Endothelial cell of umbilical vein (primary cell): ENCODE data around the gene CTBP1. TPM values are rescaled to one million over a fixed set of nuclear protein-coding genes. Genes with fewer than 3 reads are reported as not detected.

ENCODE experiments used
- BruUV-seq: library from RNA; stranded (reverse); fragments of 400-500 nt; replicated peaks from 2 replicates; lab custom pipeline; 2021; lab: Mats Ljungman, UMichigan
- CTCF ChIA-PET: fragments of 300-600, 350-600 bp; sonication (Branson Sonifier 250); formaldehyde crosslinking; loops from one replicate; lab custom pipeline; 2021; ENCODE audit warnings: antibody characterized with exemption, inconsistent platforms; lab: Charles Lee
- POLR2A ChIA-PET: fragments of 300-600, 350-600 bp; sonication (Branson Sonifier 250); formaldehyde crosslinking; loops from one replicate; lab custom pipeline; 2021; ENCODE audit warnings: antibody characterized with exemption, inconsistent platforms; lab: Charles Lee
- DNase-seq: peaks from one replicate; pipeline ENCODE4 v3.0.0-alpha.2; 2011; ENCODE audit warnings: low read depth, low spot score
- FAIRE-seq: peaks from 2 replicates; lab custom pipeline; 2011; peaks lifted over from hg19 to GRCh38; lab: Jason Lieb, UNC
- H2AFZ ChIP-seq: 2 replicates; pipeline ENCODE4 v1.6.0; 2012; ENCODE audit warnings: low read depth, low read length, control low read depth, inconsistent platforms
- H3K27ac ChIP-seq: 2 replicates; pipeline ENCODE4 v1.5.1; 2011; ENCODE audit warnings: low read depth, mild to moderate bottlenecking, control low read depth, low read length, moderate library complexity; ENCODE audit not compliant: insufficient read depth
- H3K27me3 ChIP-seq, 2 experiments: 2 replicates each; pipeline versions ENCODE4 v1.6.0 to v1.6.1; 2011; ENCODE audit warnings: low read length in 2 of 2, mixed read lengths in 1 of 2; ENCODE audit not compliant: control insufficient read depth in 2 of 2, insufficient read depth in 2 of 2
- H3K36me3 ChIP-seq, 2 experiments: 2 replicates in 1 of 2; 3 replicates in 1 of 2; pipeline ENCODE4 v1.5.1; 2011; ENCODE audit warnings: low read length in 2 of 2, mild to moderate bottlenecking in 1 of 2, moderate library complexity in 1 of 2; ENCODE audit not compliant: control insufficient read depth in 2 of 2, insufficient read depth in 2 of 2; ENCODE audit errors: extremely low read depth in 1 of 2
- H3K4me1 ChIP-seq: 3 replicates; pipeline ENCODE4 v1.5.1; 2011; ENCODE audit warnings: mild to moderate bottlenecking, low read length; ENCODE audit not compliant: control insufficient read depth, insufficient read depth; ENCODE audit errors: extremely low read depth
- H3K4me2 ChIP-seq: 2 replicates; pipeline ENCODE4 v1.6.1; 2011; ENCODE audit warnings: low read length, control low read depth, mixed read lengths; ENCODE audit not compliant: insufficient read depth
- H3K4me3 ChIP-seq, 3 experiments: fragments of 200-600 bp in 1 of 3; sonication (generic), shearing (Covaris generic) in 1 of 3; replicated peaks in 1 of 3; 2 replicates each; pipeline ENCODE4 v1.5.1; 2011 to 2016; ENCODE audit warnings: control low read depth in 3 of 3, low read length in 3 of 3, mild to moderate bottlenecking in 2 of 3, inconsistent platforms in 1 of 3, low read depth in 1 of 3, moderate library complexity in 1 of 3; ENCODE audit not compliant: insufficient read depth in 1 of 3
- H3K79me2 ChIP-seq: 2 replicates; pipeline ENCODE4 v1.6.0; 2012; ENCODE audit warnings: low read length, inconsistent platforms; ENCODE audit not compliant: control insufficient read depth, insufficient read depth
- H3K9ac ChIP-seq: replicated peaks from 2 replicates; pipeline ENCODE3; 2011; ENCODE audit warnings: low read length, control low read depth; ENCODE audit not compliant: insufficient read depth; ENCODE audit errors: extremely low read depth
- H3K9me1 ChIP-seq: replicated peaks from 3 replicates; pipeline ENCODE4 v1.6.0; 2011; ENCODE audit warnings: mild to moderate bottlenecking, low read length; ENCODE audit not compliant: control insufficient read depth, insufficient read depth; ENCODE audit errors: extremely low read depth
- H3K9me3 ChIP-seq: replicated peaks from 2 replicates; pipeline ENCODE4 v1.5.1; 2012; ENCODE audit warnings: low read length, inconsistent platforms; ENCODE audit not compliant: control insufficient read depth, insufficient read depth
- H4K20me1 ChIP-seq: replicated peaks from 2 replicates; pipeline ENCODE3; 2011; ENCODE audit warnings: mild to moderate bottlenecking, low read length; ENCODE audit not compliant: control insufficient read depth, insufficient read depth; ENCODE audit errors: extremely low read depth
- GATA2 ChIP-seq: IDR thresholded peaks from 2 replicates; pipeline ENCODE4 v1.7.0; 2011; ENCODE audit warnings: low read depth, mild to moderate bottlenecking, moderate library complexity, mixed read lengths, low read length; ENCODE audit not compliant: insufficient read length, insufficient read depth
- JUN ChIP-seq: IDR thresholded peaks from 2 replicates; pipeline ENCODE4 v1.6.1; 2011; ENCODE audit warnings: borderline replicate concordance, low read depth; ENCODE audit not compliant: insufficient read length, insufficient read depth
- POLR2A ChIP-seq: IDR thresholded peaks from 2 replicates; pipeline ENCODE4 v1.6.1; 2012; ENCODE audit warnings: low read depth, mild to moderate bottlenecking, control low read depth, low read length
- dilution Hi-C: fragments of 300-500 bp; cut with MboI; formaldehyde crosslinking; loops from one replicate; pipeline ENCODE4 v1.15.0; 2019; ENCODE audit warnings: low sequenced_read_pairs; ENCODE audit not compliant: extremely low pct_ligation_motif_present
- intact Hi-C: fragments of 100-400 bp; cut with micrococcal nuclease; formaldehyde crosslinking; loops from one replicate; pipeline ENCODE4 v1.10.0; 2022
- polyA plus RNA-seq, 4 experiments: library from polyadenylated mRNA; depleted of rRNA in 3 of 4; stranded (reverse) in 3 of 4; unstranded in 1 of 4; fragments of >200 nt; gene quantifications; 2 replicates each; pipeline versions ENCODE4 v1.2.1 to v1.2.3, GENCODE V29; 2011 to 2012; ENCODE audit warnings: missing spikeins in 1 of 4
- total RNA-seq: library from RNA; stranded (reverse); gene quantifications from 2 replicates; pipeline ENCODE4 v1.2.3, GENCODE V29; 2021
- TF ChIP-seq, protein P1 (sequence below): IDR thresholded peaks from 2 replicates; pipeline ENCODE4 v1.6.1; 2011; ENCODE audit not compliant: insufficient read depth, insufficient read length

Gene CTBP1
- total and polyA plus RNA-seq, 2 donors (not counting 3 experiments of a cell fraction or from before 2014, with no cell fraction given), result 165 to 167 TPM

DNA sequence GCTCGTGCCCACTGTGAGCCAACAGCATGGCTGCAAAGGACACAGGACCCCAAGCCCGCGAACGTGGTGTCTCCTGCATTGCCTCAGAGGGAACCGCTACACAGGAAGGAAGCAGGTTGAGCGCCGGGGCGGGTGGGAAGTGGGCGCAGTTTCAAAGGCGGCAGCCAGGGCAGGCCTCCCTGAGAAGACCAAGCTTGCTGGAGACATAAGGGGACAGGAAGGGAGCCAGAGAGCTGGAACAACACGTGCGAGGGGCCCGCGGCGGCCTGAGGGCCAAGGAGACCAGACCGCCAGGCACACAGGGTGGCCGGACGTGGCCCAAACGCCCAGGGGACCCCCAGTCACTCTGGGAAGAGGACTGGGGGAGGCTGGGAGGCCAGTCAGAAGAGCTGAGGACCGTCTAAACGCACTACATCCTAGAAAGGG lies 32.0 kb downstream of the CTBP1 start:
- no peak for DNase-seq
- H3K36me3 ChIP-seq, result peaks cover 8 to 42% of the 10 kb centered on the region in 2 experiments

DNA sequence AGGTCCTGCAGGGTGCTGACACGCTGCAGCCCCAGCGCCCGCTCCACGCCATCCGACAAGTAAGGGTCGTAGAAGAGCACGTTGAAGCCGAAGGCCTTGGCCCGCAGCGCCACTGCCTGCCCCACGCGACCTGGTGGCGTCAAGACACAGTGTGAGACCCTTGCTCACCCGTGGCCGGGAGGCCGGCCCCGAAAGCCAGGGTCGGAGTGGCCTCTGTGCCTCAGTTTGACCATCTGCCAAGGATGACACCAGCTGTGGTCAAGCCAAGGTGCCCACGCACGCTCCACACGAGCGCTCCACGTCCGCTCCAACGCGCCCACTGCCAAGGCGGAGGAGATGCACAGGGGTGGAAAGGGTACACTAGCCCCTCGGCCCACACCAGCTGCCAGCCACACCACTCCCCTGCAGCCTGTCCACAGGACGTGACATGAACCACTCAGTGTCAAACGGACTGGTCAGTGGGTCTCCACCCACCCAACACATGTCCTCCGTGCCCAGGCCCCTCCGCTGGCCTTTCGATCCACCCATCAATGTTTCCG lies 32.8 kb downstream of the CTBP1 start:
- FAIRE-seq, result no peak
- intact Hi-C loops, result no loop called here
- Histone ChIP-seq H3K79me2 (no peaks in the 10 kb centered on the region), H3K9me1 (no peaks in the 10 kb centered on the region), H3K9ac (no peak overlapping the region), H3K27ac (no peak overlapping the region), H3K9me3 (no peaks in the 10 kb centered on the region), H3K4me1 (no peaks in the 10 kb centered on the region), H3K4me3 (no peak overlapping the region), H3K36me3 (peaks cover 8 to 42% of the 10 kb centered on the region in 2 experiments), H3K27me3 (no peaks in the 10 kb centered on the region), H3K4me2 (no peak overlapping the region), H4K20me1 (no peaks in the 10 kb centered on the region), H2AFZ (no peak overlapping the region)
- POLR2A ChIA-PET, result no interaction called here
- CTCF ChIA-PET, result no interaction called here
- dilution Hi-C loops, result no loop called here
- no peak for TF ChIP-seq JUN
- BruUV-seq, result no TSS peak
- DNase-seq, result no peak

More for the DNA sequence above, 32.0 kb downstream of the CTBP1 start:
- Histone ChIP-seq H3K4me1 (no peaks in the 10 kb centered on the region), H3K27me3 (no peaks in the 10 kb centered on the region), H4K20me1 (no peaks in the 10 kb centered on the region), H2AFZ (no peak overlapping the region), H3K9me3 (no peaks in the 10 kb centered on the region), H3K4me3 (no peak overlapping the region), H3K9me1 (no peaks in the 10 kb centered on the region), H3K27ac (no peak overlapping the region), H3K4me2 (no peak overlapping the region), H3K79me2 (no peaks in the 10 kb centered on the region), H3K9ac (no peak overlapping the region)
- FAIRE-seq, result no peak
- intact Hi-C loops, result no loop called here
- no TSS peak for BruUV-seq
- ChIA-PET POLR2A (no interaction called here), CTCF (interaction anchor here (0.8 kb wide), 1 partner anchor 32 kb away, joined by 4 read pairs; no protein-coding TSS in a partner anchor)
- TF ChIP-seq GATA2, result no peak
- TF ChIP-seq, protein P1, sequence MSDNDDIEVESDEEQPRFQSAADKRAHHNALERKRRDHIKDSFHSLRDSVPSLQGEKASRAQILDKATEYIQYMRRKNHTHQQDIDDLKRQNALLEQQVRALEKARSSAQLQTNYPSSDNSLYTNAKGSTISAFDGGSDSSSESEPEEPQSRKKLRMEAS, result no peak
- no peak for TF ChIP-seq JUN
- no peak for TF ChIP-seq POLR2A
- dilution Hi-C loops, result no loop called here
